Activated CD8-positive, alpha-beta memory T cell treated with anti-CD3 and anti-CD28 coated beads, Interleukin-2, amount 50 U/mL, for 48 hours (primary cell): ENCODE results near the gene PPP1R13B.

Experiments
- DNase-seq: peaks from one replicate; pipeline ENCODE4 v3.0.0-alpha.2; 2020

The PPP1R13B gene

GRCh38 chr14:103728721-103729120 is 118.7 kb downstream of the PPP1R13B start:
- DNase-seq = no peak

GRCh38 chr14:103728141-103728540 is 119.2 kb downstream of the PPP1R13B start:
- DNase-seq = no peak

GRCh38 chr14:103727313-103727980 is 119.9 kb downstream of the PPP1R13B start:
- DNase-seq = no peak

GRCh38 chr14:103726474-103726873 is 120.9 kb downstream of the PPP1R13B start:
- no peak for DNase-seq

GRCh38 chr14:103725739-103726395 is 121.5 kb downstream of the PPP1R13B start:
- DNase-seq = no peak

GRCh38 chr14:103725001-103725682 is 122.2 kb downstream of the PPP1R13B start:
- no peak for DNase-seq

GRCh38 chr14:103724116-103724515 is 123.3 kb downstream of the PPP1R13B start:
- no peak for DNase-seq

GRCh38 chr14:103723748-103724081 is 123.7 kb downstream of the PPP1R13B start:
- no peak for DNase-seq

- DNase-seq = no peak
These were observed 125.8 kb downstream of the PPP1R13B start for GRCh38 chr14:103721334-103722120.

- DNase-seq = no peak
These were observed 127.6 kb downstream of the PPP1R13B start for GRCh38 chr14:103719751-103720150.

GRCh38 chr14:103718572-103718971 is 128.8 kb downstream of the PPP1R13B start:
- no peak for DNase-seq

- DNase-seq = no peak
These were observed 130.4 kb downstream of the PPP1R13B start for GRCh38 chr14:103716899-103717411.

GRCh38 chr14:103716091-103716801 is 131.1 kb downstream of the PPP1R13B start:
- DNase-seq = no peak

- DNase-seq = peak; percentile 99
These were observed 132.0 kb downstream of the PPP1R13B start, which contains the start of the genes XRCC3 and ZFYVE21 for GRCh38 chr14:103715052-103716000. TSS of gene XRCC3 (minus strand) at chr14:103715451. CDS start at chr14:103711087, 4,364 bp downstream. TSS of gene ZFYVE21 (plus strand) at chr14:103715810. CDS start at chr14:103715842, 32 bp downstream.

- DNase-seq = no peak
These were observed 133.2 kb downstream of the PPP1R13B start for GRCh38 chr14:103714063-103714724.

GRCh38 chr14:103713304-103714062 is 133.9 kb downstream of the PPP1R13B start:
- no peak for DNase-seq

- no peak for DNase-seq
These were observed 134.6 kb downstream of the PPP1R13B start for GRCh38 chr14:103712633-103713247.

- DNase-seq = no peak
These were observed 135.6 kb downstream of the PPP1R13B start for GRCh38 chr14:103711516-103712431.
